HUES64 (cell line): ENCODE measurements around the gene KCNC2.
"Not testable (repeated sequence)": the region's sequence is repeated elsewhere in the genome, so short reads cannot be mapped to it uniquely, and the experiment has no call there.

Experiments
- H3K27ac ChIP-seq: 2 replicates; pipeline ENCODE4 v1.7.0; 2013; ENCODE audit warnings: low read depth, low read length, inconsistent platforms
- H3K27me3 ChIP-seq: 2 replicates; pipeline ENCODE4 v1.6.1; 2013; ENCODE audit warnings: mild to moderate bottlenecking, low read length; ENCODE audit not compliant: insufficient read depth
- H3K36me3 ChIP-seq: 2 replicates; pipeline ENCODE4 v1.6.1; 2013; ENCODE audit warnings: mild to moderate bottlenecking, low read length; ENCODE audit not compliant: insufficient read depth
- H3K4me1 ChIP-seq: 2 replicates; pipeline ENCODE4 v1.6.1; 2013; ENCODE audit warnings: mild to moderate bottlenecking, low read length, moderate library complexity; ENCODE audit not compliant: insufficient read depth
- H3K4me3 ChIP-seq: 2 replicates; pipeline ENCODE4 v1.5.1; 2013; ENCODE audit warnings: mild to moderate bottlenecking, low read length, moderate library complexity
- H3K9ac ChIP-seq: 2 replicates; pipeline ENCODE4 v1.6.1; 2013; ENCODE audit warnings: mild to moderate bottlenecking, low read depth, low read length
- H3K9me3 ChIP-seq: 2 replicates; pipeline ENCODE4 v1.6.1; 2013; ENCODE audit warnings: low read depth, low read length; ENCODE audit not compliant: insufficient read depth
- WGBS: fragments of 150-250, 120-280 bp; methylation state at CpG from one replicate; pipeline ENCODE4 v1.1.7; 2013; ENCODE audit warnings: missing lambda C conversion rate; 5-methylcytosine and 5-hydroxymethylcytosine counted together

KCNC2 gene

GRCh38 chr12:75196865-75197264 lies 12.8 kb downstream of the KCNC2 start:
- Histone ChIP-seq H3K27me3 (no peaks in the 10 kb centered on the region), H3K36me3 (no peaks in the 10 kb centered on the region), H3K9me3 (no peaks in the 10 kb centered on the region), H3K4me3 (no peak overlapping the region), H3K4me1 (no peaks in the 10 kb centered on the region), H3K27ac (no peak overlapping the region), H3K9ac (no peak overlapping the region)

- Histone ChIP-seq H3K4me1 (no peaks in the 10 kb centered on the region), H3K27me3 (no peaks in the 10 kb centered on the region), H3K9ac (no peak overlapping the region), H3K9me3 (no peaks in the 10 kb centered on the region), H3K36me3 (no peaks in the 10 kb centered on the region), H3K27ac (no peak overlapping the region), H3K4me3 (no peak overlapping the region)
- 92% methylated on average over 2 of the region's 3 CpGs for WGBS
These were observed 13.2 kb downstream of the KCNC2 start for GRCh38 chr12:75196408-75196807.

- WGBS: 93% methylated on average over 3 of the region's 3 CpGs
- H3K9ac ChIP-seq: no peak overlapping the region
- H3K4me1 ChIP-seq: no peaks in the 10 kb centered on the region
- H3K27ac ChIP-seq: no peak overlapping the region
- no peaks in the 10 kb centered on the region for H3K9me3 ChIP-seq
- no peaks in the 10 kb centered on the region for H3K27me3 ChIP-seq
- H3K4me3 ChIP-seq: no peak overlapping the region
- H3K36me3 ChIP-seq: no peaks in the 10 kb centered on the region
These were observed 15.4 kb downstream of the KCNC2 start for GRCh38 chr12:75194250-75194649.

GRCh38 chr12:75192196-75192595 lies 17.4 kb downstream of the KCNC2 start:
- Histone ChIP-seq H3K27ac (no peak overlapping the region), H3K4me3 (no peak overlapping the region), H3K4me1 (no peaks in the 10 kb centered on the region), H3K9ac (no peak overlapping the region), H3K36me3 (no peaks in the 10 kb centered on the region), H3K27me3 (no peaks in the 10 kb centered on the region), H3K9me3 (no peaks in the 10 kb centered on the region)
- 89% methylated on average over 7 of the region's 9 CpGs for WGBS

- no peak overlapping the region for H3K27ac ChIP-seq
- no peaks in the 10 kb centered on the region for H3K27me3 ChIP-seq
These were observed 18.8 kb downstream of the KCNC2 start for GRCh38 chr12:75190846-75191245.

GRCh38 chr12:75185881-75186280 lies 23.8 kb downstream of the KCNC2 start:
- not testable (repeated sequence) for H3K27me3 ChIP-seq
- WGBS: 93% methylated on average over 2 of the region's 3 CpGs

More at GRCh38 chr12:75190846-75191245, 18.8 kb downstream of the KCNC2 start:
- Histone ChIP-seq H3K9ac (no peak overlapping the region), H3K4me3 (no peak overlapping the region), H3K4me1 (no peaks in the 10 kb centered on the region), H3K36me3 (no peaks in the 10 kb centered on the region), H3K9me3 (no peaks in the 10 kb centered on the region)

GRCh38 chr12:75184516-75184915 lies 25.1 kb downstream of the KCNC2 start:
- H3K36me3 ChIP-seq: no peaks in the 10 kb centered on the region
- no peak overlapping the region for H3K4me3 ChIP-seq

More at GRCh38 chr12:75185881-75186280, 23.8 kb downstream of the KCNC2 start:
- not testable (repeated sequence) for H3K36me3 ChIP-seq, H3K4me1 ChIP-seq, H3K27ac ChIP-seq, H3K4me3 ChIP-seq, H3K9me3 ChIP-seq, H3K9ac ChIP-seq

GRCh38 chr12:75183967-75184366 lies 25.7 kb downstream of the KCNC2 start:
- no peaks in the 10 kb centered on the region for H3K9me3 ChIP-seq
- H3K27me3 ChIP-seq: no peaks in the 10 kb centered on the region
- no peak overlapping the region for H3K4me3 ChIP-seq
- H3K36me3 ChIP-seq: no peaks in the 10 kb centered on the region
- H3K9ac ChIP-seq: no peak overlapping the region
- no peaks in the 10 kb centered on the region for H3K4me1 ChIP-seq
- 94% methylated on average over 4 of the region's 4 CpGs for WGBS
- H3K27ac ChIP-seq: no peak overlapping the region

More at GRCh38 chr12:75184516-75184915, 25.1 kb downstream of the KCNC2 start:
- no peak overlapping the region for H3K9ac ChIP-seq
- no peaks in the 10 kb centered on the region for H3K9me3 ChIP-seq
- no peaks in the 10 kb centered on the region for H3K4me1 ChIP-seq
- H3K27me3 ChIP-seq: no peaks in the 10 kb centered on the region
- no peak overlapping the region for H3K27ac ChIP-seq

- no peaks in the 10 kb centered on the region for H3K9me3 ChIP-seq
- no peaks in the 10 kb centered on the region for H3K4me1 ChIP-seq
- no peak overlapping the region for H3K4me3 ChIP-seq
- no peak overlapping the region for H3K9ac ChIP-seq
- H3K36me3 ChIP-seq: no peaks in the 10 kb centered on the region
- H3K27ac ChIP-seq: no peak overlapping the region
- H3K27me3 ChIP-seq: no peaks in the 10 kb centered on the region
These were observed 31.6 kb downstream of the KCNC2 start for GRCh38 chr12:75177997-75178396.

GRCh38 chr12:75172611-75173010 lies 37.0 kb downstream of the KCNC2 start:
- 95% methylated on average over 1 of the region's 1 CpG for WGBS
- H3K4me3 ChIP-seq: no peak overlapping the region
- no peaks in the 10 kb centered on the region for H3K4me1 ChIP-seq

GRCh38 chr12:75170640-75171185 lies 38.9 kb downstream of the KCNC2 start:
- Histone ChIP-seq H3K4me3 (no peak overlapping the region), H3K36me3 (no peaks in the 10 kb centered on the region), H3K27ac (no peak overlapping the region), H3K4me1 (no peaks in the 10 kb centered on the region), H3K9ac (no peak overlapping the region), H3K27me3 (no peaks in the 10 kb centered on the region), H3K9me3 (no peaks in the 10 kb centered on the region)
- 91% methylated on average over 4 of the region's 4 CpGs for WGBS

More at GRCh38 chr12:75172611-75173010, 37.0 kb downstream of the KCNC2 start:
- no peak overlapping the region for H3K9ac ChIP-seq
- no peaks in the 10 kb centered on the region for H3K36me3 ChIP-seq
- H3K27me3 ChIP-seq: no peaks in the 10 kb centered on the region
- H3K27ac ChIP-seq: no peak overlapping the region
- H3K9me3 ChIP-seq: no peaks in the 10 kb centered on the region

GRCh38 chr12:75162845-75163244 lies 46.8 kb downstream of the KCNC2 start:
- 89% methylated on average over 4 of the region's 4 CpGs for WGBS
- Histone ChIP-seq H3K27me3 (no peaks in the 10 kb centered on the region), H3K9me3 (no peaks in the 10 kb centered on the region), H3K4me1 (no peaks in the 10 kb centered on the region), H3K4me3 (no peak overlapping the region), H3K9ac (no peak overlapping the region), H3K36me3 (no peaks in the 10 kb centered on the region), H3K27ac (no peak overlapping the region)
